Endothelial cell of umbilical vein (primary cell): ENCODE measurements around the gene ZNF598. TPM values are rescaled to one million over a fixed set of nuclear protein-coding genes. Genes with fewer than 3 reads are reported as not detected.

Experiments
- BruUV-seq: library from RNA; stranded (reverse); fragments of 400-500 nt; replicated peaks from 2 replicates; lab custom pipeline; 2021; lab: Mats Ljungman, UMichigan
- CTCF ChIA-PET: fragments of 300-600, 350-600 bp; sonication (Branson Sonifier 250); formaldehyde crosslinking; loops from one replicate; lab custom pipeline; 2021; ENCODE audit warnings: antibody characterized with exemption, inconsistent platforms; lab: Charles Lee
- POLR2A ChIA-PET: fragments of 300-600, 350-600 bp; sonication (Branson Sonifier 250); formaldehyde crosslinking; loops from one replicate; lab custom pipeline; 2021; ENCODE audit warnings: antibody characterized with exemption, inconsistent platforms; lab: Charles Lee
- DNase-seq: peaks from one replicate; pipeline ENCODE4 v3.0.0-alpha.2; 2011; ENCODE audit warnings: low read depth, low spot score
- FAIRE-seq: peaks from 2 replicates; lab custom pipeline; 2011; peaks lifted over from hg19 to GRCh38; lab: Jason Lieb, UNC
- H2AFZ ChIP-seq: 2 replicates; pipeline ENCODE4 v1.6.0; 2012; ENCODE audit warnings: low read depth, low read length, control low read depth, inconsistent platforms
- H3K27ac ChIP-seq: 2 replicates; pipeline ENCODE4 v1.5.1; 2011; ENCODE audit warnings: low read depth, mild to moderate bottlenecking, control low read depth, low read length, moderate library complexity; ENCODE audit not compliant: insufficient read depth
- H3K27me3 ChIP-seq, 2 experiments: 2 replicates each; pipeline versions ENCODE4 v1.6.0 to v1.6.1; 2011; ENCODE audit warnings: low read length in 2 of 2, mixed read lengths in 1 of 2; ENCODE audit not compliant: control insufficient read depth in 2 of 2, insufficient read depth in 2 of 2
- H3K36me3 ChIP-seq, 2 experiments: 2 replicates in 1 of 2; 3 replicates in 1 of 2; pipeline ENCODE4 v1.5.1; 2011; ENCODE audit warnings: low read length in 2 of 2, mild to moderate bottlenecking in 1 of 2, moderate library complexity in 1 of 2; ENCODE audit not compliant: control insufficient read depth in 2 of 2, insufficient read depth in 2 of 2; ENCODE audit errors: extremely low read depth in 1 of 2
- H3K4me1 ChIP-seq: 3 replicates; pipeline ENCODE4 v1.5.1; 2011; ENCODE audit warnings: mild to moderate bottlenecking, low read length; ENCODE audit not compliant: control insufficient read depth, insufficient read depth; ENCODE audit errors: extremely low read depth
- H3K4me2 ChIP-seq: 2 replicates; pipeline ENCODE4 v1.6.1; 2011; ENCODE audit warnings: low read length, control low read depth, mixed read lengths; ENCODE audit not compliant: insufficient read depth
- H3K4me3 ChIP-seq, 3 experiments: fragments of 200-600 bp in 1 of 3; sonication (generic), shearing (Covaris generic) in 1 of 3; replicated peaks in 1 of 3; 2 replicates each; pipeline ENCODE4 v1.5.1; 2011 to 2016; ENCODE audit warnings: control low read depth in 3 of 3, low read length in 3 of 3, mild to moderate bottlenecking in 2 of 3, inconsistent platforms in 1 of 3, low read depth in 1 of 3, moderate library complexity in 1 of 3; ENCODE audit not compliant: insufficient read depth in 1 of 3
- H3K79me2 ChIP-seq: 2 replicates; pipeline ENCODE4 v1.6.0; 2012; ENCODE audit warnings: low read length, inconsistent platforms; ENCODE audit not compliant: control insufficient read depth, insufficient read depth
- H3K9ac ChIP-seq: replicated peaks from 2 replicates; pipeline ENCODE3; 2011; ENCODE audit warnings: low read length, control low read depth; ENCODE audit not compliant: insufficient read depth; ENCODE audit errors: extremely low read depth
- H3K9me1 ChIP-seq: replicated peaks from 3 replicates; pipeline ENCODE4 v1.6.0; 2011; ENCODE audit warnings: mild to moderate bottlenecking, low read length; ENCODE audit not compliant: control insufficient read depth, insufficient read depth; ENCODE audit errors: extremely low read depth
- H3K9me3 ChIP-seq: replicated peaks from 2 replicates; pipeline ENCODE4 v1.5.1; 2012; ENCODE audit warnings: low read length, inconsistent platforms; ENCODE audit not compliant: control insufficient read depth, insufficient read depth
- H4K20me1 ChIP-seq: replicated peaks from 2 replicates; pipeline ENCODE3; 2011; ENCODE audit warnings: mild to moderate bottlenecking, low read length; ENCODE audit not compliant: control insufficient read depth, insufficient read depth; ENCODE audit errors: extremely low read depth
- EZH2 ChIP-seq: IDR thresholded peaks from 2 replicates; pipeline ENCODE4 v1.6.1; 2012; ENCODE audit warnings: borderline replicate concordance, low read depth, mild to moderate bottlenecking, moderate library complexity, low read length, inconsistent platforms; ENCODE audit not compliant: severe bottlenecking
- FOS ChIP-seq: IDR thresholded peaks from 2 replicates; pipeline ENCODE4 v1.6.1; 2011; ENCODE audit warnings: mild to moderate bottlenecking, low read length, moderate library complexity, borderline replicate concordance; ENCODE audit not compliant: insufficient read depth
- GATA2 ChIP-seq: IDR thresholded peaks from 2 replicates; pipeline ENCODE4 v1.7.0; 2011; ENCODE audit warnings: low read depth, mild to moderate bottlenecking, moderate library complexity, mixed read lengths, low read length; ENCODE audit not compliant: insufficient read length, insufficient read depth
- JUN ChIP-seq: IDR thresholded peaks from 2 replicates; pipeline ENCODE4 v1.6.1; 2011; ENCODE audit warnings: borderline replicate concordance, low read depth; ENCODE audit not compliant: insufficient read length, insufficient read depth
- MYC ChIP-seq: IDR thresholded peaks from one replicate; pipeline ENCODE4 v1.6.1; 2011; ENCODE audit warnings: mild to moderate bottlenecking, low read depth, low read length
- POLR2A ChIP-seq: IDR thresholded peaks from 2 replicates; pipeline ENCODE4 v1.6.1; 2012; ENCODE audit warnings: low read depth, mild to moderate bottlenecking, control low read depth, low read length
- POLR2AphosphoS5 ChIP-seq: IDR thresholded peaks from 2 replicates; pipeline ENCODE4 v1.6.1; 2012; ENCODE audit warnings: low read depth, mild to moderate bottlenecking, control low read depth, low read length, moderate library complexity; ENCODE audit not compliant: insufficient read depth
- dilution Hi-C: fragments of 300-500 bp; cut with MboI; formaldehyde crosslinking; loops from one replicate; pipeline ENCODE4 v1.15.0; 2019; ENCODE audit warnings: low sequenced_read_pairs; ENCODE audit not compliant: extremely low pct_ligation_motif_present
- intact Hi-C: fragments of 100-400 bp; cut with micrococcal nuclease; formaldehyde crosslinking; loops from one replicate; pipeline ENCODE4 v1.10.0; 2022
- polyA plus RNA-seq, 4 experiments: library from polyadenylated mRNA; depleted of rRNA in 3 of 4; stranded (reverse) in 3 of 4; unstranded in 1 of 4; fragments of >200 nt; gene quantifications; 2 replicates each; pipeline versions ENCODE4 v1.2.1 to v1.2.3, GENCODE V29; 2011 to 2012; ENCODE audit warnings: missing spikeins in 1 of 4
- total RNA-seq: library from RNA; stranded (reverse); gene quantifications from 2 replicates; pipeline ENCODE4 v1.2.3, GENCODE V29; 2021
- TF ChIP-seq, protein P1 (sequence below): IDR thresholded peaks from 2 replicates; pipeline ENCODE4 v1.6.1; 2011; ENCODE audit not compliant: insufficient read depth, insufficient read length
- TF ChIP-seq, protein P2 (sequence below), 2 donors: IDR thresholded peaks; 1 replicate in 1 of 2; 2 replicates in 1 of 2; pipeline ENCODE4 v1.5.1; 2011; ENCODE audit warnings: low read length in 2 of 2, mild to moderate bottlenecking in 2 of 2, moderate library complexity in 2 of 2, control low read depth in 1 of 2, inconsistent platforms in 1 of 2, low read depth in 1 of 2; ENCODE audit not compliant: insufficient read depth in 1 of 2; ENCODE audit errors: extremely low read depth in 1 of 2

Gene ZNF598
- total and polyA plus RNA-seq, 2 donors (not counting 3 experiments of a cell fraction or from before 2014, with no cell fraction given), result 43.3 to 67.0 TPM

DNA sequence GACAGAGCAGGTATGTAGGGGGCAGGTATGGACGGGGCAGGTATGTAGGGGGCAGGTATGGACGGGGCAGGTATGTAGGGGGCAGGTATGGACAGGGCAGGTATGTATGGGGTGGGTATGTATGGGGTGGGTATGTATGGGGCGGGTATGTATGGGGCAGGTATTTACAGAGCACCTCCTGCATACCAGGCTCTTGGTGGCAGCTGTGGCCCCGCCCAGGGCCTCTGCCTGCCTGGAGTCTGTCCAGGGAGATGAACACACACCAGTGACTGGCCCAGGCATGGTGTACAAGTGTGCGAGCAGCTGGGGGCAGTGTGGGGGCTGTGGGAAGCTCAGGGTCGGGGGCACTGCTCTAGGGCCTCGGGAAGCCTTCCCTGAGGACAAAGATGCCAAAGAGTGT, 59.6 kb downstream of the ZNF598 start:
- Histone ChIP-seq H2AFZ (no peak overlapping the region), H3K4me1 (no peaks in the 10 kb centered on the region), H3K27me3 (no peaks in the 10 kb centered on the region), H3K9me3 (no peaks in the 10 kb centered on the region), H3K79me2 (no peaks in the 10 kb centered on the region), H3K9me1 (no peaks in the 10 kb centered on the region), H3K36me3 (no peaks in the 10 kb centered on the region), H3K27ac (no peak overlapping the region), H4K20me1 (no peaks in the 10 kb centered on the region), H3K9ac (no peak overlapping the region), H3K4me3 (no peak overlapping the region), H3K4me2 (no peak overlapping the region)
- no TSS peak for BruUV-seq
- DNase-seq (no peak), FAIRE-seq (no peak)
- TF ChIP-seq JUN (no peak), MYC (no peak), POLR2A (no peak), EZH2 (no peak), POLR2AphosphoS5 (no peak), GATA2 (no peak), FOS (no peak)
- TF ChIP-seq, protein P1, sequence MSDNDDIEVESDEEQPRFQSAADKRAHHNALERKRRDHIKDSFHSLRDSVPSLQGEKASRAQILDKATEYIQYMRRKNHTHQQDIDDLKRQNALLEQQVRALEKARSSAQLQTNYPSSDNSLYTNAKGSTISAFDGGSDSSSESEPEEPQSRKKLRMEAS, result no peak
- TF ChIP-seq, protein P2, sequence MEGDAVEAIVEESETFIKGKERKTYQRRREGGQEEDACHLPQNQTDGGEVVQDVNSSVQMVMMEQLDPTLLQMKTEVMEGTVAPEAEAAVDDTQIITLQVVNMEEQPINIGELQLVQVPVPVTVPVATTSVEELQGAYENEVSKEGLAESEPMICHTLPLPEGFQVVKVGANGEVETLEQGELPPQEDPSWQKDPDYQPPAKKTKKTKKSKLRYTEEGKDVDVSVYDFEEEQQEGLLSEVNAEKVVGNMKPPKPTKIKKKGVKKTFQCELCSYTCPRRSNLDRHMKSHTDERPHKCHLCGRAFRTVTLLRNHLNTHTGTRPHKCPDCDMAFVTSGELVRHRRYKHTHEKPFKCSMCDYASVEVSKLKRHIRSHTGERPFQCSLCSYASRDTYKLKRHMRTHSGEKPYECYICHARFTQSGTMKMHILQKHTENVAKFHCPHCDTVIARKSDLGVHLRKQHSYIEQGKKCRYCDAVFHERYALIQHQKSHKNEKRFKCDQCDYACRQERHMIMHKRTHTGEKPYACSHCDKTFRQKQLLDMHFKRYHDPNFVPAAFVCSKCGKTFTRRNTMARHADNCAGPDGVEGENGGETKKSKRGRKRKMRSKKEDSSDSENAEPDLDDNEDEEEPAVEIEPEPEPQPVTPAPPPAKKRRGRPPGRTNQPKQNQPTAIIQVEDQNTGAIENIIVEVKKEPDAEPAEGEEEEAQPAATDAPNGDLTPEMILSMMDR (IDR thresholded peaks at IDR 0.05; ENCODE audit: extremely low read depth in 1 of 2, insufficient read depth in 1 of 2, low read depth in 1 of 2, low read length in 2 of 2), result no peak
- intact Hi-C loops (no loop called here), dilution Hi-C loops (no loop called here)
- CTCF ChIA-PET, result no interaction called here
- POLR2A ChIA-PET, result interaction anchor here (1.1 kb wide), 1 partner anchor 15 kb away, joined by 4 read pairs; the partner anchor contains the start of gene RPS2
